ENCODE measurements around the gene FDX2. TPM values are rescaled to one million over a fixed set of nuclear protein-coding genes. Genes with fewer than 3 reads are reported as not detected.
A peak's percentile ranks its signal among the peaks of the same experiment; 100 is the strongest.

The FDX2 gene
- total and polyA plus RNA-seq, 2 of the 4 experiments (the other 2 are of a cell fraction), result 39.8 to 72.0 TPM

- peak overlapping the region; percentile 69 for H3K9ac ChIP-seq (ENCODE audit: low read depth, low read length)
- 0 out of 2 replicates have a peak overlapping the region, but pooled peaks have one; percentile 19 for H3K56ac ChIP-seq (ENCODE audit: extremely low read depth, insufficient read depth, low read length)
- WGBS, 2 experiments (ENCODE audit: extremely low coverage in 2 of 2, insufficient read length in 1 of 2), result 1% methylated on average over 27 of the region's 44 CpGs; no CpG with 5 or more reads in 1 of the 2 experiments
- H2BK5ac ChIP-seq (ENCODE audit: low read depth, low read length, poor library complexity, severe bottlenecking), result peak overlapping the region; percentile 55
- H2BK20ac ChIP-seq (ENCODE audit: low read depth, low read length), result no peak overlapping the region
- dilution Hi-C loops (cut with HindIII; ENCODE audit: low sequenced_read_pairs, unreplicated experiment), result no loop called here
- H2BK15ac ChIP-seq (ENCODE audit: low read depth, low read length), result no peak overlapping the region
- H2AK9ac ChIP-seq (replicated peaks; ENCODE audit: low read depth, low read length, poor library complexity), result peak overlapping the region; percentile 98
- H3K14ac ChIP-seq (replicated peaks; ENCODE audit: low read depth, low read length), result peak overlapping the region; percentile 75
- H3K36me3 ChIP-seq (ENCODE audit: control insufficient read depth, insufficient read depth, low read length), result peaks cover 14% of the 10 kb centered on the region
- peaks cover 5% of the 10 kb centered on the region; the same call in 1 of the 2 replicates for H3K4me1 ChIP-seq (ENCODE audit: control insufficient read depth, insufficient read depth, low read length)
- no peaks in the 10 kb centered on the region for H3K27me3 ChIP-seq (ENCODE audit: control insufficient read depth, insufficient read depth, low read length)
- peak overlapping the region; percentile 77 for H4K91ac ChIP-seq (ENCODE audit: insufficient read depth, low read depth, low read length)
- ATAC-seq (ENCODE audit: low read depth) (peak; percentile 0; the same call in 1 of the 2 replicates), DNase-seq (no peak)
- peak overlapping the region; percentile 61 for H3K4me3 ChIP-seq (ENCODE audit: insufficient read depth, low read depth, low read length)
- peak overlapping the region; percentile 86 to 87 for H4K8ac ChIP-seq (ENCODE audit: low read depth in 2 of 2, low read length in 2 of 2)
- H2BK120ac ChIP-seq (ENCODE audit: low read depth, low read length), result no peak overlapping the region
- peak overlapping the region; percentile 73 for H3K4ac ChIP-seq (ENCODE audit: low read depth, low read length)
- H3K18ac ChIP-seq (ENCODE audit: low read depth, low read length), result no peak overlapping the region
- peak overlapping the region; percentile 70 for H3K27ac ChIP-seq (ENCODE audit: insufficient read depth, low read length)
- peak overlapping the region; percentile 66 for H4K5ac ChIP-seq (ENCODE audit: low read depth, low read length)
- peak overlapping the region; percentile 93 for H3K4me2 ChIP-seq (ENCODE audit: low read depth, low read length)
- peaks cover 11 to 37% of the 10 kb centered on the region in 2 experiments for H3K79me1 ChIP-seq (ENCODE audit: low read depth in 1 of 2, low read length in 2 of 2)
- no TSS peak for BruUV-seq (replicated peaks)
- intact Hi-C loops (cut with micrococcal nuclease), result loop anchor here (1.0 to 2.0 kb wide), 2 partner anchors 19 to 65 kb away; no protein-coding TSS in a partner anchor
- H2AK5ac ChIP-seq (ENCODE audit: low read depth, low read length), result peak overlapping the region; percentile 84
- CTCF ChIA-PET, result interaction anchor here (0.6 kb wide), 1 partner anchor 26 kb away, joined by 5 read pairs; no protein-coding TSS in a partner anchor
- TF ChIP-seq CHD1 (IDR thresholded peaks at IDR 0.05; ENCODE audit: low read depth, low read length), result no peak
- peak overlapping the region; percentile 77 for H3K23ac ChIP-seq (ENCODE audit: low read depth, low read length)
- no peaks in the 10 kb centered on the region for H3K9me3 ChIP-seq (ENCODE audit: control insufficient read depth, insufficient read depth, low read length)
- peaks cover 26% of the 10 kb centered on the region for H4K20me1 ChIP-seq (ENCODE audit: insufficient read depth, low read length)
- in situ Hi-C loops (cut with MboI; ENCODE audit: low sequenced_read_pairs), result no loop called here
- H2AFZ ChIP-seq (replicated peaks; ENCODE audit: low read length, poor library complexity), result peak overlapping the region; percentile 98
- POLR2A ChIA-PET (ENCODE audit: unreplicated experiment), result interaction anchor here (0.6 kb wide), 3 partner anchors 28 to 232 kb away, joined by 3 to 5 read pairs (median 3); no protein-coding TSS in a partner anchor
- H3K9me1 ChIP-seq (ENCODE audit: insufficient read depth, low read length), result no peaks in the 10 kb centered on the region; the same call in 1 of the 2 replicates
These were observed 18.2 kb upstream of the FDX2 start for GRCh38 chr19:10333758-10334587.
